HG03135 (cell line): Measurements from ENCODE around the gene MT1B.

Source experiments
- ATAC-seq: cut with Tn5 transposase; IDR thresholded peaks from one replicate; pipeline ENCODE4 v1.9.1; 2021; ENCODE audit warnings: mild to moderate bottlenecking, moderate library complexity; ENCODE audit not compliant: unreplicated experiment

MT1B gene

GRCh38 chr16:56636616-56637413 lies 14.9 kb upstream of the MT1B start:
- no peak for ATAC-seq

GRCh38 chr16:56637814-56638750 lies 13.6 kb upstream of the MT1B start, which contains the start of gene MT1A:
TSS of gene MT1A (plus strand) at chr16:56638666. CDS start at chr16:56638739, 73 bp downstream.
- no peak for ATAC-seq

- no peak for ATAC-seq
Observed at GRCh38 chr16:56639045-56639444, 12.6 kb upstream of the MT1B start.

GRCh38 chr16:56640076-56640475 lies 11.6 kb upstream of the MT1B start:
- no peak for ATAC-seq

GRCh38 chr16:56641166-56641565 lies 10.5 kb upstream of the MT1B start:
- no peak for ATAC-seq

GRCh38 chr16:56643080-56643778 lies 8.5 kb upstream of the MT1B start:
- ATAC-seq, result no peak

- no peak for ATAC-seq
Observed at GRCh38 chr16:56643833-56644232, 7.9 kb upstream of the MT1B start.

- ATAC-seq, result no peak
Observed at GRCh38 chr16:56645311-56645710, 6.4 kb upstream of the MT1B start.

- no peak for ATAC-seq
Observed at GRCh38 chr16:56645838-56646237, 5.8 kb upstream of the MT1B start.

- ATAC-seq, result no peak
Observed at GRCh38 chr16:56647641-56648431, 3.9 kb upstream of the MT1B start.

GRCh38 chr16:56649271-56649670 lies 2.4 kb upstream of the MT1B start:
- no peak for ATAC-seq

- ATAC-seq, result no peak
Observed at GRCh38 chr16:56649820-56650219, 1.9 kb upstream of the MT1B start.

- no peak for ATAC-seq
Observed at GRCh38 chr16:56652600-56652999, 914 bp downstream of the MT1B start.

- ATAC-seq, result no peak
Observed at GRCh38 chr16:56653218-56653617, 1.5 kb downstream of the MT1B start.

- ATAC-seq, result no peak
Observed at GRCh38 chr16:56657555-56658326, 6.1 kb downstream of the MT1B start, which contains the start of gene MT1F. TSS of gene MT1F (plus strand) at chr16:56657959. CDS start at chr16:56658059, 100 bp downstream.

GRCh38 chr16:56658327-56658875 lies 6.7 kb downstream of the MT1B start:
- ATAC-seq, result no peak

- ATAC-seq, result no peak
Observed at GRCh38 chr16:56662357-56663354, 11.0 kb downstream of the MT1B start.

GRCh38 chr16:56664506-56664905 lies 12.8 kb downstream of the MT1B start:
- ATAC-seq, result no peak
